HG02973 (cell line): Measurements from ENCODE around the gene EFNA5.
A peak's percentile ranks its signal among the peaks of the same experiment; 100 is the strongest.

Experiments used
- ATAC-seq: cut with Tn5 transposase; IDR thresholded peaks from one replicate; pipeline ENCODE4 v1.9.1; 2021; ENCODE audit warnings: moderate library complexity; ENCODE audit not compliant: unreplicated experiment

The EFNA5 gene

DNA sequence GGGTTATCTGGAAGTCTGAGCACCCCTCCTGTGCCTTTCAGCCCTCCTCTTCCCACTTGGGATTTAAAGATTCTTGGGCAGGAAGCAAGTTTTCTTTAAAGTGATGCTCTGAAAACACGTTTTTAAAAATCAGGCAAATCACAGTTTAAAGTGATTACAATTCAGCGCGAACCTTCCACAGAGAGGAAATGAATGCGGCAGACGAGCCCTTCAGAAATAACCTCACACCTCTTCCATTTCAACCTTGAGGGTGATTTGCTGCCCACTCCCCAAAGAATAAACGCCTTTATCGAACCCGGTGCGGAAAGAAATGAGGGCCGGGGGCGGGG lies 2.3 kb upstream of the EFNA5 start:
- ATAC-seq, result peak; percentile 5

DNA sequence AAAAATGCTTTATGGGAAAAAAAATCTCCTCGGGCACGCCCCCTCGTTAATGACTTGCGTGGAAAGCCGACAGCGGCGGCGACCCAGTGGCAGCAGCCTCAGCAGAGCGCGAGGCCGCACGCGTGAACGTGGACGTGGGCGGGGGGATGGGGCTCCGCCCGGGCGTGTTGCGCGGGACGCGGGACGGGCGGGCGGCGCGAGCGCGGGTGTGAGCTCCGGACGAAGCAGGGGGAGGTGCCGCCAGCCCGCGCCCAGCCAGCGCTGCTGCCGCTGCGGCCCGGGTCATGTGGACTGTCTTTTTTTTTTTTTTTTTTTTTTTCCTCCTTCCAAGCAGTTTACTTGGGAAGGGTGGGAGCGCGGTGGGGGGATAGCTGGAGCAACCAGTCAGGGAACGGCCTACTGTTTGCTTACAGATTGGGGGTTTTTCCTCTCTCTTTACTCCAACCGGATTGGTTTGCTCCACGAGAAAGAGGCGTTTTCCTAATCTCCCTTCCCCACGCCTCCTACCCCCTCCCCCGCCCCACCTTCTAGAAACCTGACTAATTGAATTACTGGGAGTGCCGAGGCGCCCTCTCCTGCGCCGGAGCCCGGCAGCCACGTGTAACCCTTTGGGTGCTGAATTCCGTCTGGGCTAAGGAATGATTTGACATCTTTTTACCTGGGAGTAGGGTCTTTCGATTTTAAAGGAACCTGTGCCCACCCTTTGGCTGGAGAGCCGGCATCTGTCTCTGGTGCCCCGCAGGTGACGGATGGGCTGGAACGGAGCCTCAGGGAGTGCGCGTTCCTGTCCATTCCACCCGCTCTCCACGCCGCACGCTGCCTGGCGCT lies 1.7 kb upstream of the EFNA5 start:
- no peak for ATAC-seq

DNA sequence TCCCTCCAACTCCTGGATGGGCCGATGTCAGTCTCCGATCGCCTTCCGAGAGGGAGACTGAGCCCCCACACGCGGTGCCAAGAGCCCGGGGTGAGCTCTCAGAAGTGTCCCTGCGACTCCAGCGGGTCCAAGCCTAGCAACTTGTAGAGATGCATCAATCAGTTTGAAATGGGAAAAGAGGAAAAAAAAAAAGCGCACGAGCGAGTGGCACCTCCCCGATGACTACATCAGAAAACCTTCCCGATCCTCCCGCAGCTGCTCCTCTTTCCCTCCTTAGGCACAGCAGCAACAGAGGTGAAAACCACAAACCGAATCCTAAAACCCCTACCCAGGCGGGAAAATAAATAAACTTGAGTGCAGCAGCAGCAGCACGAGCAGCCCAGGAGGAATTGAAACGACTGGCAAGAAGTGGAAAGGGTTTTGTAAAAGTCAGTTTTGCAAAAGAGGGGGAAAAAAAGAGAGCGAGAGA lies 1.0 kb upstream of the EFNA5 start:
- no peak for ATAC-seq

DNA sequence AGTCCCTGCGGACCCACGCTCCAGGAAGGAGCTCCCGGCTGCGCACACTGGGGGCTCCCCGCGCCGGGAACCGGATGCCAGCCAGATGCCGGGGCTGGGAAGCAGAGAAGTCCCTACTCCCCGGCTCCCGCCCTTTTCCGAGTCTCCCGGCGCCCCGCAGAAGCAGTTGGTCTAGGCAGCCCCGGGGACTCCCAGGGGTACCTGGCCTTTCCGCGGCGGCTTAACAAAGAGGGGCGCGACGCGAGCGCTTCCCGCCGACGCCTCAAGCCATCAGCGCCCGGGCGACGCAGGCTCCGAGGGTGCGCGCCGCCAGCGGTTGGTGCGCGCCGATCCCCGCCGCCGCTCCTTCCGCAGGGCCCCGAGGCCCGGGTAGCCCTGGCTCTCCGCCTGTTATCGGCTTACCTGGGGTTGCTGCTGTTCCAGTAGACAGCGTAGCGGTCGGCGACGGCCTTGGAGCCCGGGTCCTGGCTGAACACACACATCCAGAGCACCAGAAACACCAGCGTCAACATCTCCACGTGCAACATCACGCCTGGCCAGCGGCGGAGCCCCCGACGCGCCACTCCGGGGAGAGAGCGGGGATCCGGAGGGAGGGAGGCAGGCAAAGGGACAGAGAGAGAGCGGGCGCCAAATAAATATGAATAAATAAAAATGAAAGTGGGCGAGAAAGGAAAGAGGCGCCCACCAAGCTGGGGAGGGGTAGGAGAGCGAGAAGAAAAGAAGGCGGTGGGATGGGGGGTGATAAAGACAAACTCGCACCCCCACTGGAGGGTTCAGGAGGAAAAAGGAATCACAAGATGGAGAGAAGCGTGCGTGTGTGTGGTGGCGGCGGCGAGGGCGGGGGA lies 428 bp downstream of the EFNA5 start:
- no peak for ATAC-seq

DNA sequence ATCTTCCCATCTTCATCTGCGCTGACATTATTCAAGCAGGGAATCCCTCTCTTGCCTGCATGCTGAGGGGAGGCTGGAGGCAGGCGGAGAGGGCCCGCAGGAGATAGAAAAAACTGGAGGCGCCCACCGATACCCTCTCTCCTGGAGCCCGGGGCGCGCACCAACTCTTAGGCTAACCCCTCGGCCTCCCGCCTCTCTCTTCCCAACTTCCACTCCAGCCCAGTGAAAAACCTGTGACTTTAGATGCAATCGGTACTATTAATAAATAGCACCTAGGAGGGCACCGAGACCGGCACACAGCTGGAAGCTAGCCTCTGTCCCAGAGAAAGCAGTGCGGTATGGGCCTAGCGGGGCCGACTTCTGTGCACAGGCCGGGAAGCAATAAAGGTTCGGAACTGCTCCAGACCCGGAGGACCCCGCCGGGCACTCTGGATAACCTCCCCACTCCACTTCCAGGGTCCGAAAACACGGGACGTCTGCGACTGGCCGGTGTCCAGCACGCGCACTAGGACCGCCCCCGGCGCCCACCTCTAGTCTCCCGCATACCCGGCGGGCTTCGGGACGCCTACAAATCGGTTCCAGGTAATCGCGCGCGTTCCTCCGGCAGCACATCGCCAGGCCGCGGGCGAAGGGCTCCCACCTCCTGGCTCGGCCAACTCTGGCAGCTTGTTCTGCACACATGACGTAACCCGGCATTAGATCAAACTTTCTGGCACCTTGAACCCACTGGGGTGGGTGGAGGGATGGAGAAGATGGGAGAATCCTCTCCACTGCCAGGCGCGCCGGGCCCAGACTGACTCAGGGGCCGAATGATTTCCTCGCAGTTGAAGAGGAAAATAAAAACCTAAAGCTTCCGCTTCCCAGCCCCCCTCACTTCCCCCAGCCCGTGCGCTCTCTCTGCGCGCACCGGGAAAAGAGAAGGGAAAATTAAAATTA lies 1.4 kb downstream of the EFNA5 start:
- no peak for ATAC-seq

DNA sequence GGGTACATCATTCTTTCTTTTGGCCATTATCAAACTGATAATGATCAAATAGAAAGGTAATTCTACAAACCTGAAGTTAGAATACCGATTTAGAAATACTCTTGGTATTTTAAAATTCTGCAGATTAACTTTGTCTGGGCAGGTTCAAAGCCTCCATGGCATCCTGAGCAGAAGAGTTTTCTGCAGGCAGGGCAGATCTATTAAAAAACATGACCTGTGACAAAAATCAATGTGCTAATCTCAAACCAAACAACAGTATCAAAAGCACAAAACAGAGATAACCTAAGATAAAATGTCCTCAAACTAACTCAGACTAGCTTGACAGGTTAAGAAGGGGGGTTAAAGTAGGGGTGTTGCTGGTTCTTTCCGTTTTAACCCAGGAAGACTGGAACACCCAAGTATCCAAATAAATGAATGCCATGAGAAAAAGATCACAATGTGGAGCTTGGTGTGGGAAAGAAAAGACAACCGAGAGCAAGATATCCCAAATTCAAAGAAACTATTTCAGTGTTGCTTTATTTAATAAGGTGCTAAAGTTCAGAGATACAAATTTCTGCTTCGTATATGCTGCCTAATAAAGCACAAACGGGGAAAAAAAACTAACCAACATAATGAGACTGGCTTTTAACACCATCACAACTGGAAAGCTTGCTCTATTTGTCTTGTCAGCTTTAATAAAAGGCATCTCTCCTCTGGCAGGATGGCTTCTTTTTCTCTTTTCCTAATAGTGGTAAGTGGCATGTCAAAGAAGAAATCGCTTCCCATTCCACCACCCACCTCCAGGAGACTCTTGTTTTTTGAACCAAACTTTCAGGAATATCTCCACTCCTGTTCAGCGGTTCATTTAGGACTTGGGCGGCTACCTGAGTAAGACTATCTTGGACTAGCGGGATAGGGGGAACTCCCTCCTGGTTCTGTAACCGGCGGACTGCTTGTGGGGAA lies 2.3 kb downstream of the EFNA5 start:
- no peak for ATAC-seq

DNA sequence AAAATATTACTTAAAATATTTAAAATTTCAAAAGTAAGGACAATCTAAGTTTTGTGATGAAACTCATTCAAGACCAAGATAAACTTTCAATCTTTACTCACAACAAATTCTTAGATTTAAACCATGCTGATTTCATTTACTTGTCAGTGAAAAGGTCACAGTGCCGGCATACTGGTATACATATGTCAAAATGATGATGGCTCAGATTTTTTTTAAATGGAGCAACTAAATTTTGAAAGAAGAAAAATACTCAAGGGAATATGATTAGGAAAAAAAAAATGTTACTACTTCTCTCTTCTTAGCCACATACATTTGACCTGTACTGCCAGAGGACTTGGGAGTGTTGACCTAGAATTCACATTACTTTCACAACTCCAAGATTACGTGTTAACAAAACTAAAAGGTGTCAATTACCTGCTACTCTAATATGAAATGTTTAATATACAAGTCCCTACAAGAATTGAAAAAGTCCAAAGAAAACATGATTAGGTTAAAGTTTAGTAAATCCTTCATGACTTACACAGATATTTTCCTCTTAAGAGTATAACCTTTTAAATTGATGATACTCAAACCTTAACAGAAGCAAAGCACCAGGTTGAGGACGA lies 4.6 kb downstream of the EFNA5 start:
- ATAC-seq, result no peak

DNA sequence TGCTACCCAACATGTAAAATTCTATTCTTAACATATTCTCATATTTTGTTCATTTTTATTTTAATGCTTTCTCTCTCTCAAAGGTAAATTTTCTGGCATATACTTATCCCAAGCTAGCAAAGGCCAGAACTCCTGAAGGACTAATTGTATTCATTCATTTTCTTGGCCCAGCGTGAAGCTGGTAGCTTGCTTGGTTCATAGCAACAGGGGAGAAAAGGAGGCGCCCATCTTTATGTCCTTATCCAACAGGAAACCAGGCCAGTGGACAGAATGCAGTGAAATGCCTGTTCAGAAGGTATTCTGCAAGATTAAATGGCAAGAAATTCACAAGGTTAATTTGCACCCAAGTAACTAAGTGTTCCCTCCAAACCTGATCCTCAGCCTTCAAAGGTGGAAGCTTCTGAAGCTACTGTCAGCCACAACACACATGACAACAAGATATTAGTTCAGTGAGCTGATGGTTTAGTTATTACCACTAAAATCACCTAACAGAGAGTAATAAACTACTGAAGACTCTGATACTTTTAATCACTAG lies 5.6 kb downstream of the EFNA5 start:
- no peak for ATAC-seq

DNA sequence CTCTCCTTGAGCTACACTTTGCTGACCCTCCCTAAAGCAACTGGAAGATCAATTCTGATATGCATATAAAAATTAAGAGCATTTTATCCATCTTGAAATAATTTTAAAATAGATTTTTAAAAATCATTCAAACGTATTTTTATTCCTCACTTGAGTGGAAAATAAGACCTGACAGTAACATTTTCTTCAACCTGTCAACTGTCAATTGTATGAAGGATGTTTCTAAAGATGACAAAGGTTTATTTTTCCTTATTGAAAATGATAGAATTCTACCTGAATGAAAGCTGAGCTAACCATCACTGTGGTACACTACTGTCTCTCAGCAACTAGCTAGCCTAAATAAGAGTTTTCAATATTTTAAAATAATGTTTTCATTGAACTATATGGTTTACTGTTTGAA lies 7.0 kb downstream of the EFNA5 start:
- ATAC-seq, result no peak

DNA sequence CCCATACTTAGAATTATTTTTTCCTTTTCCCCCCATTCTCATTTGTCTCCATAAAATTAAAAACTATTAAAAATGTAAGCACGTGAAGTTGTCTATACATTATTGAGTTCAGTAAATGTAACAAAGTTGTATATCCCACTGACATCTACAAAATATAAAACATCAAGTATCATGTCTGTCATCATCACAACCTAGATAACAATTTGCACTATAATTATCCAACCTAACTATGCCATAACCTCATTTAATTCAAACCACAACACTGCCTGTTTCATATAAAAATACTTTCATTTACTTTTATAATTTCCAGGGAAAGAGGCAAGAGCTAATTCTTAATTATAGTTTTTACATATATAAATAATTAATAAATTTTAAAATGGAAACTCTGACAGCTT lies 9.1 kb downstream of the EFNA5 start:
- no peak for ATAC-seq

DNA sequence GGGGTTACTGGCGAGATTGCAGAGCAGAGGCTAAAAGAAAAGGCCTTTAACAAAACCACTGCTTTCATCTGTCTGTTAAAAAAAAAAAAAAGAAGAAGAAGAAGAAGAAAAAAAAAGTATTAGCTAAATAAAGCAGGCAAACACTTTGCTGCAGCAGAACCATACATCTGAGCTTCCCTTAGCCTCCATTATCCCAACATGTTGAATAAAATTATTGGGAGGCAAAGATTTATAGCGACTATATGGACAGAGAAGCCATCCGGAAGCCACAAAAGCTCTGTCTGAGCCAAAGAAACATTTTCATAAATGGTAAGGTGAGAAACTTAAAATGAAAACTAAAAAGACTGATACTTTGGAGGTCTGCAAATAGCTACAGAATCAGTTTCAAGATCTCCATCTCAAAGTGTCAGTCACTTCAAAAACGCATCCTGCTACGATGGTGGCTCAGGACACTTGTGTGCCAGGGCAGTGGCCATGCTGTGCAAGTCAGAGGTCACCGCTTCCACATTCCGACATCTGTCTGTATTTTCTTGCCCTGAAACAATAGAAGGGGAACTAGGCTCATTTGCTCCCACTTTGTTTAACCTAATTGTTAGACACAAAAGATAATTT lies 9.6 kb downstream of the EFNA5 start:
- no peak for ATAC-seq

DNA sequence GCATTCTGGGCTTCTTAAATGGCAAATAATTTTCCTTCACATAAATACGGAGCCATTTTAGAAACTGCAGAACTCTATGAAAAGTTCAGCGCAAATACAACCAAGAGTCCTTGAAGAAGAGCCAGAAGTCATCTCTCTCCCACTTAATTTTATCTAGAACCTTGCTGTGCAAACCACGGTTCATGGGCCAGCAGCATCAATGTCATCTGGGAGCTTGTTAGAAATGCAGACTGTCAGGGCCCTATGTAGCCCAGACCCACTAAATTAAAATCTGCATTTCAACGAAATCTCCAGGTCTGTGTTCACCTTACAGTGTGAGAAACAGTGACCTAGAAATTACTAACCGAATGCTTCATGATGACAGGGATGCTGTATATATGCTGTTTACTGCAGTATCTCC lies 12.2 kb downstream of the EFNA5 start:
- no peak for ATAC-seq

DNA sequence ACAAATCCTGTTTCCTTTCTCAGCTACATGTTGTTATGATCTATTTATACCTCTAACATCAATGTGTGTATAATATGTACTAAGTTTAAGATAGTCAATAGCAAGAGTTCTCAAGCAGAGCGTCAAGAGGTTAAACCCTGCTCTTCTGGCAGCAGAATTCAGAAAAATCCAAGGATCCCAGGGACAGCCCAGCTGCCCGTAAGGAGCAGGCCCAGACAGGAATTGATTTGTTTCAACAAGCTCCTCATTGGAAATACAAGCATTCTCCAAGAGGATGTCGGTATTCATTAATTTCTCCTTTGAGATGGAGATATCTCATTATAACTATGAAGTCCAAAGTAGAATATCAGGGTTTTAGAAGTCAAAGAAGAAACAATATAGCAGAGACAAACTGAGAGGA lies 14.9 kb downstream of the EFNA5 start:
- ATAC-seq, result no peak

DNA sequence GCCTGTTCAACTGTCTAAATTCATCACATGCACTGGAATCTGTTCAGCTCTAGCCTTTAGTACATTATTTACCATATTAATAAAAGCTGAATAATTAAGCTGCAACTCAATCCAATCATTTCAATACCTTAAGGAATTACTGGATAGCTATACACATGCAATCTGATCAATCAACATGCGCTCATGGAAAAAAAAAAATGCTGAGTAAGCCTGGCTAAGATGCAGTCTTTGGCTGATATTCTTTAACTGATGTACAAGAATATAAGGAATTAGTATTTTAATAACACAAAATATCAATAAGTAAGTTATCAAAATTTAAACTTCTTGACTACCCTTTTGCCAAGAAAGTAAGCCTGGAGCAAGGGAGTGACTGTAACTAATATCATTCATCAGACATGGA lies 15.9 kb downstream of the EFNA5 start:
- ATAC-seq, result no peak

DNA sequence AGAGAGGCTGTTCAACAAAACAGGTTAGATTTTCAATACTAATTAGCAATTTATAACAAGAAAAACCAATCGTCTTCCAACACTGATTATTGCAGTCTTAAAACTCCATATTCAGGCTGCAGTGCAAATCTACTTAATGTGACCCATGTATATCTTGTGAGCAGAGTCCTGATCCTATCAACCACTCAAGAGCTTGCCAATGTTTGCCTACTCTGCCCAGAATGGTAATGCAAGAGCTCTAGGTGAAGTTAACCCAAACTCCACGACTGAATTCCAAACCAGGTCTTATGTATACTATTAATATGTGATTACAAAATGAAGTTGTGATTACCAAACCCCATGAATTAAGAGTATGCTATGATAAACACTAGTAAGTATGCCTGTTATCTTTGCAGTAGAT lies 17.1 kb downstream of the EFNA5 start:
- no peak for ATAC-seq

DNA sequence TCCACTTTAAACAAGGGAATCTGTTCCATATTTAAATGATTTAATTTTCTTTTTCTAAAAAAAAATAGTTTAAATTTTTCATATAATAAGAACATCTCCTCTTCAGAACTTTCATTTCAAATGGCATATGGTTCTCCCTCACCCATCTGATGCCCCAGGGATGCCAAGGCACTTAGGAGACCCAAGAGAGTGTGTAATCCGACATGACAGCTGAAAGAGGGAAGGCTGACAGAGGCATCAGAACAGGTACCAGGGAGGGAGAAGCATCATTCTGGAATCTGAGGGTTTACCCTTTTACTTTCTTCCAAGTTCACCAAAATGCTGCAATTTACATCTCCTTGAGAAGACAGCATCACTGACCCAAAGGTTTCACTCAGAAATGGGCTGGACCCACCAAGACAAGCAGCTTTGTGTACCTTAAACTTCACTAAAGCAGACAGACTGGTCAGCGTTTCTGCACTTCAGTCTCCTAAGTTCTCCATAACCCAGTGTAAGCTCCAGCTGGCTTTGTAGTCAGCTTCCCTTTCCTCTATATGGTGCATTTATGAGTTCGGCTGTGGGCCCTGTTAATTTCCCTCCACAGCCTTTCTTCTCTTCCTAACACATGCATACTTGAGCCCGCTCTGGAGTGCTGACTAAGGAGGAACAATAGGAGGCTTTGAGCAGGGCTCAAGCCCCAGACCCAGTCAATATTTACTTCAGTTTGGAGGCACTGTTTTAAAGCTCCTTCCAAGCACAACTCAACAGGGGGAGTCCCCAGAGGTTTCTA lies 17.7 kb downstream of the EFNA5 start:
- no peak for ATAC-seq

DNA sequence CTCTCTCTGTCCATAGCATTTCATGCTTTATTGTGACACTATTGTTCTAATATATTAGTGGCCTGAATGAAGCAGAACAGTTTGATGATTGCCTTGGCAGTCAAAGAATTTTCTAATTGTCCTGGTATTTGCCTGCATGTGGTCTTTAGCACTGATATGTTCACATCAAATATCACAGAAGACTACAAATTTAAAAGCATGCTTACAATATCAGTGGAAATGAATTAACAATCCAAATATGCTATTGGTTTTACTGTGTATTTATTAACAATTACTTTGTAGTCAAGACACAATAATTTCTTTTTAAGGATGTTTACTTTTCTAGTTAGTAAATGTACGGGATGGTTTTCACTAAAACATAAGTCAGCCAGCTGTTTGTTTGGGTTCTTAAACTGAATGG lies 18.3 kb downstream of the EFNA5 start:
- ATAC-seq, result no peak

DNA sequence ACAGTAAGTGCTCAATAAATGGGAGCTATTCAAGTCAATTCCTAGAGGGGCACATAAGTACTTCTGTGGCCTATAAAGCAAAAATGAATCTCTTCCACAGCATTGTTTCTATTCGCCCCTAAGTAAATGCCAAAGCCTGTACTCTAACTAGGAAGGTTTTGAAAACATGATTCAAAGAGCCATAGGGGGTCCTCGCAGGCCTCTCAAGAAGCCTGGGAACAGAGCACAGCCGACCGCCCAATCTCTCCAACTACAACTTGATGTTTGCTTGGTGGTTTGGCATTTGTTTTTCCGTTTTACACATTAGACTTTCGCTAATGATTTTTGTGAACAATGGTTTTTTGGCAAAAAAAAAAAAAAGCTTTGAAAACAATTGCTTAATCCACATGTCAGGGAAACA lies 19.4 kb downstream of the EFNA5 start:
- ATAC-seq, result no peak
